Tibial nerve (tissue), 4 donors: Measurements from ENCODE around the gene ADAM10. TPM values are rescaled to one million over a fixed set of nuclear protein-coding genes. Genes with fewer than 3 reads are reported as not detected.
"Not testable (repeated sequence)": the region's sequence is repeated elsewhere in the genome, so short reads cannot be mapped to it uniquely, and the experiment has no call there.

ENCODE experiments used
- DNase-seq, 2 donors: peaks; one replicate each; pipeline ENCODE4 v3.0.0-alpha.2; 2019; ENCODE audit warnings: low spot score in 2 of 2
- H3K27ac ChIP-seq, 4 donors: fragments of 200-600 bp; sonication (generic) in 3 of 4; one replicate each; pipeline ENCODE4 v1.5.1; 2017 to 2019; ENCODE audit warnings: mild to moderate bottlenecking in 1 of 4
- H3K27me3 ChIP-seq, 2 donors: fragments of 200-600 bp; sonication (generic) in 1 of 2; one replicate each; pipeline versions ENCODE4 v1.5.1 to v1.6.0; 2017 to 2019
- H3K36me3 ChIP-seq, 3 donors: fragments of 200-600 bp; sonication (generic); one replicate each; pipeline ENCODE4 v1.5.1; 2018 to 2019
- H3K4me1 ChIP-seq, 4 donors: fragments of 200-600 bp; sonication (generic) in 3 of 4; one replicate each; pipeline ENCODE4 v1.5.1; 2017 to 2019
- H3K4me3 ChIP-seq, 4 donors: fragments of 200-600 bp; sonication (generic) in 3 of 4; one replicate each; pipeline ENCODE4 v1.5.1; 2017 to 2019; ENCODE audit warnings: mild to moderate bottlenecking in 1 of 4, moderate library complexity in 1 of 4
- H3K9me3 ChIP-seq, 4 donors: fragments of 200-600 bp; sonication (generic) in 3 of 4; one replicate each; pipeline ENCODE4 v1.5.1; 2017 to 2019
- CTCF ChIP-seq, 5 experiments: fragments of 200-600 bp in 3 of 5; fragments of 450-650 bp in 2 of 5; sonication (generic) in 3 of 5; IDR thresholded peaks; one replicate each; pipeline ENCODE4 v1.5.1; 2016 to 2019; ENCODE audit warnings: antibody characterized with exemption in 5 of 5, mild to moderate bottlenecking in 3 of 5, moderate library complexity in 2 of 5
- EP300 ChIP-seq, 2 donors: sonication (generic); formaldehyde crosslinking; IDR thresholded peaks; one replicate each; pipeline ENCODE4 v1.6.1; 2017; ENCODE audit warnings: antibody characterized with exemption in 2 of 2, mild to moderate bottlenecking in 1 of 2
- POLR2A ChIP-seq, 2 donors: fragments of 450-650 bp; IDR thresholded peaks; one replicate each; pipeline ENCODE4 v1.6.1; 2017; ENCODE audit warnings: antibody characterized with exemption in 2 of 2, mild to moderate bottlenecking in 2 of 2, moderate library complexity in 2 of 2
- WGBS, 2 donors: methylation state at CpG; one replicate each; pipeline ENCODE4 v1.1.5; 2018; 5-methylcytosine and 5-hydroxymethylcytosine counted together
- total RNA-seq, 4 donors: library from RNA; depleted of rRNA; stranded (reverse); fragments of >200 nt; gene quantifications; one replicate each; pipeline ENCODE4 v1.1.0, GENCODE V29; 2016

Gene ADAM10
- total RNA-seq, 4 donors from 2014 or later = 64.8 to 132 (median 94.3) TPM

GRCh38 chr15:58605931-58606530 lies 143.5 kb downstream of the ADAM10 start:
- 69 to 76% methylated on average over 3 of the region's 3 CpGs for WGBS, 2 donors
- Histone ChIP-seq H3K36me3 (peaks cover 0 to 49% (median 2%) of the 10 kb centered on the region in 3 donors), H3K4me3 (no peak overlapping the region), H3K4me1 (no peaks in the 10 kb centered on the region), H3K27me3 (no peaks in the 10 kb centered on the region), H3K9me3 (no peaks in the 10 kb centered on the region), H3K27ac (no peak overlapping the region)
- no peak for DNase-seq
- TF ChIP-seq CTCF (IDR thresholded peaks at IDR 0.05) (no peak), EP300 (IDR thresholded peaks at IDR 0.05) (no peak), POLR2A (IDR thresholded peaks at IDR 0.05) (no peak)

- Histone ChIP-seq H3K27ac (no peak overlapping the region), H3K4me1 (no peaks in the 10 kb centered on the region), H3K4me3 (no peak overlapping the region), H3K9me3 (no peaks in the 10 kb centered on the region), H3K27me3 (no peaks in the 10 kb centered on the region), H3K36me3 (peaks cover 0 to 46% (median 3%) of the 10 kb centered on the region in 3 donors)
- TF ChIP-seq POLR2A (IDR thresholded peaks at IDR 0.05) (no peak), CTCF (IDR thresholded peaks at IDR 0.05) (no peak), EP300 (IDR thresholded peaks at IDR 0.05) (no peak)
- 95 to 96% methylated on average over 4 of the region's 4 CpGs for WGBS, 2 donors
- DNase-seq = no peak
These were observed 145.0 kb downstream of the ADAM10 start for GRCh38 chr15:58604455-58604923.

GRCh38 chr15:58603927-58604326 lies 145.6 kb downstream of the ADAM10 start:
- not testable (repeated sequence) for H3K4me3 ChIP-seq, H3K27me3 ChIP-seq, H3K4me1 ChIP-seq, H3K9me3 ChIP-seq, DNase-seq, H3K27ac ChIP-seq
- WGBS, 2 donors = 96 to 98% methylated on average over 8 of the region's 8 CpGs
- peaks cover 0 to 46% (median 3%) of the 10 kb centered on the region in 3 donors for H3K36me3 ChIP-seq

GRCh38 chr15:58602823-58603222 lies 146.7 kb downstream of the ADAM10 start:
- H3K9me3 ChIP-seq = no peaks in the 10 kb centered on the region
- H3K36me3 ChIP-seq = peaks cover 0 to 54% (median 6%) of the 10 kb centered on the region in 3 donors
- peaks cover 0 to 6% (median 0%) of the 10 kb centered on the region in 4 donors for H3K4me1 ChIP-seq
- 65 to 70% methylated on average over 2 of the region's 2 CpGs for WGBS, 2 donors
- H3K27me3 ChIP-seq = no peaks in the 10 kb centered on the region
- TF ChIP-seq EP300 (IDR thresholded peaks at IDR 0.05) (no peak), POLR2A (IDR thresholded peaks at IDR 0.05) (no peak), CTCF (IDR thresholded peaks at IDR 0.05) (no peak)
- no peak overlapping the region for H3K4me3 ChIP-seq
- H3K27ac ChIP-seq = no peak overlapping the region
- DNase-seq = no peak

GRCh38 chr15:58598829-58599210 lies 150.7 kb downstream of the ADAM10 start:
- no peak for DNase-seq
- WGBS, 2 donors = 94 to 98% methylated on average over 4 of the region's 4 CpGs

More at GRCh38 chr15:58598829-58599210, 150.7 kb downstream of the ADAM10 start:
- no peak for TF ChIP-seq POLR2A (IDR thresholded peaks at IDR 0.05)
- no peak for TF ChIP-seq CTCF (IDR thresholded peaks at IDR 0.05)
- no peak for TF ChIP-seq EP300 (IDR thresholded peaks at IDR 0.05)
- Histone ChIP-seq H3K4me3 (no peak overlapping the region), H3K4me1 (peaks cover 0 to 6% (median 0%) of the 10 kb centered on the region in 4 donors), H3K27ac (no peak overlapping the region), H3K36me3 (peaks cover 0 to 58% (median 13%) of the 10 kb centered on the region in 3 donors), H3K9me3 (no peaks in the 10 kb centered on the region), H3K27me3 (no peaks in the 10 kb centered on the region)
